Central memory CD4-positive, alpha-beta T cell (primary cell): ENCODE measurements around the gene USP53.
"Not testable (repeated sequence)": the region's sequence is repeated elsewhere in the genome, so short reads cannot be mapped to it uniquely, and the experiment has no call there.

Source experiments
- DNase-seq: peaks from one replicate; pipeline ENCODE4 v3.0.0; 2022
- total RNA-seq, 3 experiments: gene quantifications; one replicate each; lab custom pipeline; 2026; lab: John Stamatoyannopoulos, UW

The USP53 gene
- total RNA-seq, result 40.5 to 90.1 (median 68.4) reads per million in 3 experiments

DNA sequence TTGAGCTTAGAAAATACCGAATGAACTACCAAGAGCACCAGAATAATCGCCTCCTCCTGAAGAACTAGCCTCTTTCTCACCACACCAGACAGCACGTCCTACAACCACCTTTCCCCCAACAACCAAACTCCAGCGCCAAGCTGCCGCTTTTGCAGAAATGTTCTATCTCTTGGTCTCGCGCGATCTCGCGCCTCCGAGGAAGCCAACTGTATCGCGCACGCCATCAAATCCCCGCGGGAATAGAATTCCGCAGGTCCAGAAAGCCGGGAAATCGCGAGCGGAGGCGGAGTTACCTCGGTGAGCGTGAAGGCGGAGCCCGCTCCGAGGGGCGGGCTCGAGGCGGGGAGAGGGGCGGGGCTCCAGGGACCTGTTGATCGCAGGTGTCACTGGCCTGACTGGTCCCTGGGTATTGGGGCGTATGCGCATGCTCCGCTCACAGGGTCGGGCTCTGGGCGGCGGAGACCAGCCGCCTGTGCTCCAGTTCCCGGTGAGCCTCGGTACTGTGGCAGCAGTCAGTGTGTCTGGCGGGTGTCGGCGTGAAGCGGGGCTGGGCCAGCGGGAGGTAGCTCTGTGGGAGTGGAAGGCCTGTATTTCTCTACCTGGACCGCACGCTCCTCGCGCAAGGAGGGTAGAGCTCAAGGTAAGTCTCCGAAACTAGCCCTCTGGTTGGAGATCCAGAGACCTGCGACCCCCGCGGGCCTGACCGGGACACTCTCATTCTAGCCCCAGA, at the start of gene USP53:
USP53 (plus strand) TSS at position 480 of the 730 bp plus-strand sequence. CDS start 27,047 bp downstream, outside the sequence.
- DNase-seq, result peak; percentile 96

DNA sequence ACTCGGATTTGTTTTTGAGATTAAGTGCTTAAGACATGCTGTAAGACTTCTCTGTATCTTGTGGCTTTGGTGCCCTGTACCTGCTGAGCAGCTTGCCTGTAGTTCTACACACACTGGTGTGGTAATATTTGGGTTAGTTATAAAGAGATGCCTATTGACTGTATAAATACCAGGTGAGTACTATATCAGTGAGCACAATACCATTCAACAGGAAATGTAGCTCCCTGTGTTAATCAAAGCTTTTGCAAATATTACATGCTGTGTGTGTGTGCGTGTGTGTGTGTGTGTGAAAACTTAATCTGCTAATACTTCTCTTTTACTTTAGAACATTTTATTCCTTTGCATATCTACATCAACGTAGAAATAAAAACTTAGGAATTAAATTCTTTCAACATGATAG, 46.7 kb upstream of the USP53 start:
- DNase-seq, result no peak

DNA sequence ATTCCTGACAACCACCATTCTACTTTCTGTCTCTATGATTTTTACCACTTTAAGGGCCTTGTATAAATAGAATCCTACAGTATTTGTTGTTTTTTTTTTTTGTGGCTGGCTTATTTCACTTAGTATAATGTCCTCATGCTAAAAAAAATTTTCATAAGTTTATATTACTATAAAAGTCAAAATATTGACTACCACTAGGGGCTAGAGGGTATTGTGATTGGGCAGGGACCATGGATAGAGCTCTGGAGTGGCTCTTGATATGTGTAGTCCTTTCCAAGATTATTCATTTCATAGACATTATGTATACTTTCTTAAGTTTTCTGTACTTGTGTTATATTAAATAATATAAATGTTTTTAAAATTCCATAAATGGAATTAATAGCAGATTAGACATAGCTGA, 42.3 kb upstream of the USP53 start:
- no peak for DNase-seq

DNA sequence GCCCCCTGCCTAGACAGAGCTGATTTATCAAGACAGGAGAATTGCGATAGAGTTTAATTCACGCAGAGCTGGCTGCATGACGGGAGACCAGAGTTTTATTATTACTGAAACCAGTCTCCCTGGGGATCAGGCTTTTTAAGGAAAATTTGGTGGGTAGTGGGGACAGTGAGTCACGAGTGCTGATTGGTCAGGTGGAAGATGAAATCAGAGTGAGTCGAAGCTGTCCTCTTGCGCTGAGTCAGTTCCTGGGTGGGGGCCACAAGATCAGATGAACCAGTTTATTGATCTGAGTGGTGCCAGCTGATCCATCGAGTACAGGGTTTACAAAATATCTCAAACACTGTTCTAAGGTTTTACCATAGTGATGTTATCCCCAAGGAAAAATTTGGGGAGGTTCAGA, 40.3 kb upstream of the USP53 start:
- no peak for DNase-seq

DNA sequence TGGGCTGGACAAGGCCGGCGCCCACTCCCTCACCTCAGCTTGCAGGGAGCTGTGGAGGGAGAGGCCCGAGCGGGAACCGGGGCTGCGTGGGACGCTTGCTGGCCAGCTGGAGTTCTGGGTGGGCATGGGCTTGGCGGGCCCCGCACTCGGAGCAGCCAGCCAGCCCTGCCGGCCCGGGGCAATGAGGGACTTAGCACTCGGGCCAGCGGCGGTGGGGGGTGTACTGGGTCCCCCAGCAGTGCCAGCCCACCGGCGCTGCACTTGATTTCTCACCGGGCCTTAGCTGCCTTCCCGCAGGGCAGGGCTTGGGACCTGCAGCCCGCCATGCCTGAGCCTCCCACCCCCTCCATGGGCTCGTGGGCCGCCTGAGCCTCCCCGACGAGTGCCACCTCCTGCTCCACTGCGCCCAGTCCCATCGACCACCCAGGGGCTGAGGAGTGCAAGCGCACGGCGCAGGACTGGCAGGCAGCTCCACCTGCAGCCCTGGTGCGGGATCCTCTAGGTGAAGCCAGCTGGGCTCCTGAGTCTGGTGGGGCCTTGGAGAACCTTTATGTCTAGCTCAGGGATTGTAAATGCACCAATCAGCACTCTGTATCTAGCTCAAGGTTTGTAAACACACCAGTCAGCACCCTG, 38.7 kb upstream of the USP53 start:
- DNase-seq, result not testable (repeated sequence)

DNA sequence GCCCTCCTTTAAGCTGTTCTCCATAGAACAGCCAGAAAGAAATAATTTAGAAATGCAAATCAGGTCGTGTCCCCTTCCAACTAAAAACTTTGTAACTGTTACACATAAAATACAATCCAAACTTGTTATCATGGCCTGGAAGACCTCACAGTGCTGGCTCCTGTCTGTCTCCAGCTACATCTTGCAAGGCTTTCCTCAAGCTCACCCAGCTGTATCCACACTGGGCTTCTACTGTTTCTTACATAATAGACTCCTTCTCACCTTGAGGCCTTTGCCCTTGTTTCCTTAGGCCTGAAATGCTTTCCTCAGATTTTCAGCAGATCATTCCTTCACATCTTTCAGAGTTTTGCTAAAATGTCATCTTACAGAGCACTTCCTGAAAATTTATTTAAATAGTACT, 33.5 kb upstream of the USP53 start:
- DNase-seq, result no peak

DNA sequence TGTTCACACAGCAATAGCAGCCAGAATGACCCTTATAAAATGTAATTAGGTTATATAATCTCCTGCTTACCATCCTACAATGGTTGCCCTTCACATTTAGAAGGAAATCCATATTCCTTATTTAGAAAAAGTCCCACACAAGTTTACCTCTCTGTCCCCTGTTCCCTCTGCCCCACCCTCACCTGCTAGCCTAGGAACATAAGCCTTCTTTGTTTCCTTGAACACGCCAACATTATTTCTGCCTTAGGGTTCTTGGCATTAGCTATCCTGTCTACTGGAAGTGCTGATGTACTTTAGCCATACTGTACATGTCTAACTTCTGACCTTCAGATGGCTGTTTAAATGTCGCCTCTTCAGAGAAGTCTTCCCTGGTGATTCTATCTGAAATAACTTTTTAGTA, 28.4 kb upstream of the USP53 start:
- no peak for DNase-seq

DNA sequence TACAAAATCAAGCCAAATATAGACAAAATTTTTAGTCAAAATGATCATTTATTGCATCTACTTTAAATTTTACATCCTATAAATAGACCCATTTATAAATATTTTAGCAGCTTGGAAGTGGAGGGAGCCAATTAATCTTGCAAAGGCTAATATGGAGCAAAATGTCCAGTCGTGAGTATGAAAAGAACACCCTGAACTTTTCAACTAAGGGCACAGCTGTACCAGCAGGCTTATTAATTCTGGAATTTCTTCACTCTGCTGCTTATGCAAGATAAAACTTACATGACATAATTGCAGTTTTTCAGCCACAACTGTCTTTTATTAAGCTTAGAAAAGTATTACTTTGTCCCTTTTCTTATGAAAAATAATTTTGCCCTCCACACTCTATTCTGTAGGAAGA, 22.9 kb upstream of the USP53 start:
- no peak for DNase-seq

DNA sequence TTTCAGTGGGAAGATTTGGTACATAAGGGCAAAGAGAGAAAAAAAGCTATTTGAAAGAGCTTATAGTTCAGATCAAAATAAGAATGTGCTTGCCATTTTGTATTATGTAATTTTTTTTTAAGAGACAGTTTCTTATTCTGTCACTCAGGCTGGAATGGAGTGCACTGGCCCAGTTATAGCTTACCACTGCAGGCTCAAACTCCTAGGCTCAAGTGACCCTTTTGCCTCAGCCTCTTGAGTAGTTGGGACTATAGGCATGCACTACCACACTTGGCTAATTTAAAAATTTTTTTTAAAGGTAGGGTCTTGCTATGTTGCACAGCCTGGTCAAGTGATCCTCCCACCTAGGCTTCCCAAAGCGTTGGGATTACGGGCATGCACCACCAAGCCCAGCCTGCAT, 22.2 kb upstream of the USP53 start:
- no peak for DNase-seq

DNA sequence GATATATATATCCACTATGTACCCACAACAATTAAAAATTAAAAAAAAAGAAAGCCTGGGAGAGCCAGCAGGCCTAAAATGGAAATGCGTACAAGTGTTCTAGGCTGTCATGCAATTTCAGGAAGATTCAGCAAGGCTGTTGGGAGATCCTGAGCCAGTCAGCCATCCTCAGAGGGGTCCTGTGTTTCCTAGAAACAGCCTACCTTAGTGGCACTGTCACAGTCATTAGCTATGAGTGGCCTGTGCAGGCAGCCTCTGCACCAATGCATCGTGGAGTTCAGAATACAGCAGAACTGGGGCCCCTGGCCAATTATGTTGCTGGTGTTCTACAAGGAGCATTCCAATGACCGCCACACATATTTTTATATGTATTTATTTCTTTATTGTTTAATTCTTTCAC, 21.0 kb upstream of the USP53 start:
- no peak for DNase-seq

DNA sequence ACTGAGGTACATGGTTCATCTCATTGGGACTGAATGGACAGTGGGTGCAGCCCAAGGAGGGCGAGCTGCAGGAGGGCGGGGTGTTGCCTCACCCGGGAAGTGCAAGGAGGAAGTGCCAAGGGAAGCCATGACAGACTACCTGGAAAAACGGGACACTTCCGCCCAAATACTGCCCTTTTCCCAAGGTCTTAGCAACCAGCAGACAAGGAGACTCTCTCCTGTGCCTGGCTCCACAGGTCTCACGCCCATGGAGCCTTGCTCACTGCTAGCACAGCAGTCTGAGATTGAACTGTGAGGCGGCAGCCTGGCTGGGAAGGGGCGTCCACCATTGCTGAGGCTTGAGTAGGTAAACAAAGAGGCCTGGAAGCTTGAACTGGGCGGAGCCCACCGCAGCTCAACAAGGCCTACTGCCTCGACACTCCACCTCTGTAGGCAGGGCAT, 14.7 kb upstream of the USP53 start:
- no peak for DNase-seq

DNA sequence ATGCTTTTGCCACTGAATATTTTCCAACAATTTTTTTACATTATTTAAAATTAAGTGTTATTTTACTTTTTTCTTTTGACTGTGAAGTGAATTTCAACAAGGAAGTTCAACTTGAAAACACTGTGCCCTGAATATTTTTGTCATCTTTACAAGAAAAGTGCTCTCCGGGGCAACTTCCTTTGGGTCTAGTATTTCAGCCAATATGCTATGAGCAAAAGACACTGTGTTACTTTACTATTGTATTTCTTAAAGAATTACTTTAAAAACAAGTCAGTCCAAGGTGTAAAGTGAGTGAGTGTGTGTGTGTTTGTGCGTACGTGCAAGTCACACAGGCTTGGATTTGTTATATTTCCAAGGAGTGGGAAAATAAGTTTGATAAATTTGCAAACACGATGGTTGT, 7.6 kb upstream of the USP53 start:
- no peak for DNase-seq

DNA sequence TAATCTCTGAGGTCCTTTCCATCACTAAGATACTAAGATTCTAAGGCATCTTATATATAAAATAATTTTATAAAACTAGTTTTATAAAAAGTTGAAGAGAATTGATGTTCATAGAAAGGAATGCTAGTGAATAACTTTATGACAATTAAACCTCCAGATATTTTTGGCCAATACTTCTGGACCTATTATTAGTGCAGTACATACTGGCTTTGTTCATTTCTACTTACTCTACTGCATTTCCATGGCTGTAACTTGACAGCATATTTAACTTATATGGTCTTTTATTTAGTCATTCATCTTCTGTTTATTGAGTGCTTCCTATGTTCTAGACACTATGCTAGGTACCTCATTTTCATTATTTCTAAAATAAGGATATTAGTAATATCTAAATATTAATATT, 6.8 kb upstream of the USP53 start:
- DNase-seq, result no peak

DNA sequence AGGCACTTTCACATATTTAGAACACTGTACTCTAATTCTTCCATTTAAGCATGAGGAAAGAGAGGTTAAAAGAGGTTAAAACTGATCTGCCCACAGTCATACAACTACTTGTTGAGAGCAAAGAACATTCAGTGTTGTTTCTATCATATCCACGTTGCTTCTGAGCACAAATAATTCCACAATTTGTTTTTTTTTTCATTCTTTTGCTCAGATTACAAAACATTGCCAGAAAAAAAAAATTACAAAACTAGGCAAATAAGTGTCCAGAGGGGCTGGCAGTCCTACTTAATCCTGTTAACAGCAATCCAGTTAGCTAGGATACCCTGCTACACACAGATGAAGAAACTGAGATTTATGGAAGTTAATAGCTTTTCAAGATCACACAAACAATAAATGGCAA, 6.3 kb upstream of the USP53 start:
- no peak for DNase-seq

DNA sequence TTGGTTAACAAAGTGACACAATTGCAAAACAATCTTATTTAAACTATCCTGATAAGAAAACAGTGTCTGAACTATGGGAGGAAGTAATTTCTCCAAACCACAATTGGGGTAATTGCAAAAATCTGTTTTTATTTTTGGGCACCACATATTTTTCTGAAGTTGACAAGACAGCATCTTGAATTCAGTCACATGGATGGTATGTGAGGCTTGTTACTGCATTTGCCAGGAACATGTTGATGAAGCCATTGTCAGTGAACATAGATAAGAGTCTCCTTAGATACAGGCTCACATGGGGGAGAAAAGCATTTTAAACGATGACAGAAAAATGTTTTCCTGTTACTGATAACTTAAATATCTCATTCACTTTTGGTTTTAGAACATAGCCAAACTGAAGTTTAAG, 5.5 kb upstream of the USP53 start:
- no peak for DNase-seq

DNA sequence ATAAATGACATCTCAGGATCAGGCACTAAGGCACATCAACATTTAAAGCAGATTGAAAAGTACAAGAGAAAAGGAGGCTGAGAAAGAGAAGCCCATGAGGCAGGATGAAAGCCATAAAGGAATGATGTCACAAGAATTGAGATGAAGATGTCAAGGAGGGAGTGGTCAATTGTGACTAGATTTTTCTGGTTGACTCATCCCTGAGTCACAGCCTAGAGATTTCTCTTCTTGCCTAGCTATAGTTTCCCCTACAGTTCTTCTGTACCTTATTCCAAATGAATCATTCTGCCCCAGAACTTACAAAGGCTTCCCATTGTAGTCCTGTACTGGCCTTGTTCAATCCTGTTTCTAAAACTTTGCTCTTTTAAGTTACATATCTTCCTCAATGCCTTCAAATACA, 3.4 kb upstream of the USP53 start:
- no peak for DNase-seq

DNA sequence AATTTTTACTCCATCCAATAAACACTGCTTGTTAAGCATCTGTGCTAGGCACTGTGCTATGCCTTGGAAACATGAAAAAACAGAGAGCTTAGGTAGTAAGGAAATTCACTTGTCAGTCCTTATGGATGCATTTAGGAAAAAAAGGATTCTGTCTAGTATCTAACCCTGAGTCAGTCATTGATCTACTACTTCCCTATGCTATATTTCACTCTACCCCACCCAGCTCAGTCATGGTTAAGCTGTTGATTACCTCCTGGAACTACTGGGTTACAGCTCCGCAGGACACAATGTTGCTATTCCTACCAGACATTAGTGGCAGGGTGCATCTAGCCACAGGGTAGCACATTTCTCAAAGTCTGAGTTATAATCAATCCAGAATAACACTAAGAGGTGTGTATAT, 2.9 kb upstream of the USP53 start:
- DNase-seq, result no peak

DNA sequence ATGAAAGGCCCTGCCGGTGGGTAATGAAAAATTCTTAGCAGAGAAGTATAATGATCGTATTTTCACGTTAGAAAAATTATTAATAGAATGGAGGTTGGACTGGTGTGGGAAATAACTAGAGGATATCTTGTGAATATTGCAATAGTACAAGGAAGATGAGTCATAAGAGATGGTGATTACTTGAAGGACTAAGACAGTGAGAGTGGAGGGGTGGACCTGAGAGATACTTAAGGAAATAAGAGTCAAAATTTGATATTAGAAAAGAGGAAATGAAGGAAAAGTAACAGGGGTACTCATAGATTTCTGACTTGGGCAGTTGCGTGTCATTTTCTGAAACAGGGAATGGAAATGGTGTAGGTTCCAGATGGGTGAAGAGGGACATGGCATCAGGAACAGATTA, 1.7 kb upstream of the USP53 start:
- DNase-seq, result no peak

DNA sequence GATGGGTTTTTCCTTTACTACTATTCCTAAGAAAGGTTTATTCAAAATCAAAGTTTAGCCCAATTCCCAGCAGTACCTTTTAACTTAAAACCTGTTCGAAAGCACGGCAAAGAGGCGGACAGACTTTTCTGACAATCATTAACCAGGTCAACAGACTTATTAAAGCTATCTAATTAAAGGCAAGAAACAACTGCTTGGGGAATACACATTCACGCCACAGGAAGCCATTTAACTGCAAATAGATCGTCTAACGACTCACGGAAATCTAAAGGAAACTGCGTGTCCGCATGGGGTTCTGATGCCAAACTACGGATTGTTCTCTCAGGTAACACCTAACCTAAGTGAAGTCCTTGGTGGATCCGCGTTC, 663 bp upstream of the USP53 start:
- DNase-seq, result no peak

DNA sequence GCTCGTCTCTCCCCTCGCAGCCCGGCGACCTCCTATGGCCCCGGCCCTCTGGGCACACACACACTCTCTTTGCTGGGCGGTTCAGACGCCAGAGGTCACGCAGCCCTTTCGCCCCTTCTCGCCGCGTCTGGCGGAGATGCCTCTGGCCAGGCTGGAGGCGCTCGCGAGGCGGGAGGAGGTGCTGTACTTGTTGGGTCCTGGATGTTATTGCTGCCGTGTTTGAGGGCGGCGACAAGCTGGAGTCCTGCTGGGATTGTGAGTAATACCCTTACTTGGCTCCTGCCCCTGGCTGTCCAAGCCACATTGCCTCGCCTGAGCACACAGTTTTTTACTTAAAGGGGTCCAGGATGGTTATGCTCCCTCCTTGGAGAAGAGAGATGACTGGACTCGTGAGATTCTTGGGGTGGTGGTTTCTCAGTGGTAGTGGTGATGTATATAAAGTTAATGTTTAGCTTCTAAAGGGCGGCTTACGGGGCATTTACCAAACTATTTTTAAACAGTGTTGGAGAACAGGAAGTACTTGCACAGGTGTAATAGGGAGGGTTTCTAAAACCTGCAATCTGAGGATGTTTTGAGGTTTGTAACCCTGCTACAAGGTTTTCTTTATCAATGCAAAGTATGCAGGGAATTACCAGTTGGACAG, 572 bp downstream of the USP53 start:
- no peak for DNase-seq

DNA sequence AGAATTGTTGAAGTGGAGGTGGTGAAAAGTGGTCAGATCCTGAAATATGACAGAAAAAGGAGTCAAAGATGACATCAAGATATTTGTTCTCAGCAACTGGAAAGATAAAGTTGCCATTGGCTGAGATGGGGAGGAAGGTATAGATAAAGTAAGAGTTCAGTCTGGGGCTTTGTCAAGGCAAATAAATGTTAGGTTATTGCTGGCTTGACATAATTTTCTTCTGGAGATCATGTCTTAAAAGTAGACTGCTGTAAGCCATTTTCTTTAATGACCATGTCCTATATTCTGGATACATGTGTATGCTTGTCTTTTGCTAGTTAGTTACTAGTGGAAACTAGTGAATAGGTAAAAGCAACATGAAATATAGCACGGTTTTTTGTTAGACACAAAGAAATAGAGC, 5.6 kb downstream of the USP53 start:
- no peak for DNase-seq

DNA sequence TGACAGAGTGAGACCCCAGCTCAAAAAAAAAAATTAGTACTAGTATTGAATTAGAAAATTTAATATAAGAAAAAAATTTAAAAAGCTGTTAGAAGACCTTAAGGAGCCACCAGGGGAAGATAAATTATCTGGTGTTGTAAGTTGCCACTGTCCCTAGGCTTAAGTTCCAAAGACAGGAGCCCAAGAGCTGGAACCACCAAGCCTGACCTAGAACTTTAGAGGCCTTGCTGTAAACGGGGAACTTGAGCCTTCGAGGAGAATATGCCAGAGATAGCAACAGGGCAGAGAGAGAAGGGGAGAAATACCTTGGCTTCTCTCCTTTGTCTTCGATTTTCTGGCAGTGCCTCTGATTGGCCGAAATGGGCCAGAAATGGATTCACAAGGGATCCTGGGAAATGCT, 8.9 kb downstream of the USP53 start:
- no peak for DNase-seq

DNA sequence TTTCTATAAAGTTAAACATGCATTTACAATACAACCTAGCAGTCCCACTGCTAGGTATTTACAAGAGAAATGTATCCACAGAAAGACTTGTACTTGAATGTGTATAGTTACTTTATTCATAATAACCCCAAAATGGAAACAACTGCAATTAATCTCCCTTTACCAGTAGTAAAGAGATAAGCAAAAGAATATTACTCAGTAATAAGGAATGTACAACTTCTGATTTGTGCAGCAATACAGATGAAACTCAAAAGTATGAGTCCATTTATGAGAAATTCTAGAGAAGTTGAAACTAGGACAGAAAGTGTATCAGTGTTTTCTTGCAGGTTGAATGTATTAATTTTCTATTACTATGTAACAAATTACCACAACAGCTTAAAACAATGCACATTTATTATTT, 15.2 kb downstream of the USP53 start:
- DNase-seq, result no peak

DNA sequence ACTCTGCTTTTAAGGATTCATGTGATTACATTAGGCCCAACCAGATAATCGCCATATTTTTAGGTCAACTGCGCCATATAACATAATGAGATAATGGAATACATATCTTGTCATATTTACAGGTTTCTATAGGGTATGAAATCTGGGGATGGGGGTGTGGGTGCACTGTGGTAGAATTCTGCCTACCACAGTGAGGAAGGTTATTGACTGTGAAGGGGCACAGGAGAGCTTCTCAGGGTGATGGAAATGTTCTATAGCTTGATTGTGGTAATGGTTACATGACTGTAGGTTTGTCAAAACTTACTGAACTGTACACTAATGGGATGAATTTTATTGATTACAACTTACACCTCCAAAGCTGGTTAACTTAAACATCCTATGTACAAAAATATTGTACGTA, 15.9 kb downstream of the USP53 start:
- no peak for DNase-seq
